ENCODE measurements around the gene CPSF3. TPM values are rescaled to one million over a fixed set of nuclear protein-coding genes. Genes with fewer than 3 reads are reported as not detected.

CPSF3 gene
- total and polyA plus RNA-seq, 2 of the 8 experiments (the other 6 are each of a cell fraction or from before 2014, with no cell fraction given), result 44.5 to 93.3 TPM

- TF ChIP-seq RFX5 (IDR thresholded peaks at IDR 0.05; ENCODE audit: borderline replicate concordance, low read depth, low read length), result no peak
- TF ChIP-seq CHD2 (IDR thresholded peaks at IDR 0.05; ENCODE audit: low read length), result no peak
- no peak for TF ChIP-seq KDM4A (IDR thresholded peaks at IDR 0.05; ENCODE audit: low read depth, low read length, severe bottlenecking)
- no peak for TF ChIP-seq JUN (IDR thresholded peaks at IDR 0.05; ENCODE audit: low read depth, low read length)
- no peak for TF ChIP-seq NRF1 (IDR thresholded peaks at IDR 0.05; ENCODE audit: low read depth, low read length)
- no peak for TF ChIP-seq POLR2AphosphoS5 (IDR thresholded peaks at IDR 0.05; ENCODE audit: low read depth, low read length)
Measured at GRCh38 chr2:9412781-9413180, 10.7 kb upstream of the CPSF3 start (continued).
